ENCODE measurements around the gene DTX1. TPM values are rescaled to one million over a fixed set of nuclear protein-coding genes. Genes with fewer than 3 reads are reported as not detected.

Gene DTX1
- total RNA-seq, 4 donors from 2014 or later, result 0.49 to 1.1 (median 0.77) TPM

- DNase-seq, result no peak
- H3K9me3 ChIP-seq, result no peaks in the 10 kb centered on the region
- no peak for ATAC-seq
- no peaks in the 10 kb centered on the region for H3K36me3 ChIP-seq
- H3K27me3 ChIP-seq, result peaks cover 34 to 45% (median 37%) of the 10 kb centered on the region in 3 donors
- intact Hi-C loops (cut with DNase I; ENCODE audit: low total_unique reads) (no loop called here), in situ Hi-C loops (cut with MboI; ENCODE audit: low sequenced_read_pairs in 4 of 4) (no loop called here)
- no peak overlapping the region for H3K4me3 ChIP-seq
- H3K27ac ChIP-seq, result no peak overlapping the region
- no peak for TF ChIP-seq POLR2A (IDR thresholded peaks at IDR 0.05)
- TF ChIP-seq CTCF (IDR thresholded peaks at IDR 0.05 in 4 of 5, conservative IDR thresholded peaks at IDR 0.05 in 1 of 5), result no peak
- no peaks in the 10 kb centered on the region for H3K4me1 ChIP-seq
These were observed 743 bp upstream of the DTX1 start for GRCh38 chr12:113055594-113056380.

- H3K27me3 ChIP-seq, result peaks cover 37 to 45% (median 38%) of the 10 kb centered on the region in 3 donors
- H3K36me3 ChIP-seq, result no peaks in the 10 kb centered on the region
- no peak for ATAC-seq
- TF ChIP-seq POLR2A (IDR thresholded peaks at IDR 0.05) (no peak), CTCF (IDR thresholded peaks at IDR 0.05 in 4 of 5, conservative IDR thresholded peaks at IDR 0.05 in 1 of 5) (no peak)
- intact Hi-C loops (cut with DNase I; ENCODE audit: low total_unique reads) (no loop called here), in situ Hi-C loops (cut with MboI; ENCODE audit: low sequenced_read_pairs in 4 of 4) (no loop called here)
- no peaks in the 10 kb centered on the region for H3K4me1 ChIP-seq
- peak overlapping the region; percentile 39 to 46 (median 42) for H3K4me3 ChIP-seq
- peak overlapping the region in 2 of 4 donors; percentile 27 to 41 for H3K27ac ChIP-seq
- DNase-seq, result no peak
- H3K9me3 ChIP-seq, result no peaks in the 10 kb centered on the region
These were observed 224 bp upstream of the DTX1 start for GRCh38 chr12:113056381-113056630.

GRCh38 chr12:113057565-113058485 is 1.3 kb downstream of the DTX1 start:
- no peak for TF ChIP-seq CTCF (IDR thresholded peaks at IDR 0.05 in 4 of 5, conservative IDR thresholded peaks at IDR 0.05 in 1 of 5)
- TF ChIP-seq POLR2A (IDR thresholded peaks at IDR 0.05), result no peak
- peak overlapping the region; percentile 39 to 46 (median 42) for H3K4me3 ChIP-seq
- no peaks in the 10 kb centered on the region for H3K9me3 ChIP-seq
- no peaks in the 10 kb centered on the region for H3K4me1 ChIP-seq
- H3K27ac ChIP-seq, result peak overlapping the region in 1 of 4 donors; percentile 27
- peaks cover 38 to 50% (median 45%) of the 10 kb centered on the region in 3 donors for H3K27me3 ChIP-seq
- no peak for ATAC-seq
- DNase-seq, result no peak
- intact Hi-C loops (cut with DNase I; ENCODE audit: low total_unique reads) (no loop called here), in situ Hi-C loops (cut with MboI; ENCODE audit: low sequenced_read_pairs in 4 of 4) (no loop called here)
- H3K36me3 ChIP-seq, result no peaks in the 10 kb centered on the region

- H3K4me3 ChIP-seq, result no peak overlapping the region
- intact Hi-C loops (cut with DNase I; ENCODE audit: low total_unique reads) (no loop called here), in situ Hi-C loops (cut with MboI; ENCODE audit: low sequenced_read_pairs in 4 of 4) (no loop called here)
- H3K27me3 ChIP-seq, result peaks cover 38 to 50% (median 45%) of the 10 kb centered on the region in 3 donors
- no peaks in the 10 kb centered on the region for H3K9me3 ChIP-seq
- DNase-seq, result no peak
- no peak for TF ChIP-seq POLR2A (IDR thresholded peaks at IDR 0.05)
- TF ChIP-seq CTCF (IDR thresholded peaks at IDR 0.05 in 4 of 5, conservative IDR thresholded peaks at IDR 0.05 in 1 of 5), result no peak
- no peaks in the 10 kb centered on the region for H3K36me3 ChIP-seq
- H3K4me1 ChIP-seq, result no peaks in the 10 kb centered on the region
- no peak overlapping the region for H3K27ac ChIP-seq
- ATAC-seq, result no peak
These were observed 2.0 kb downstream of the DTX1 start for GRCh38 chr12:113058553-113058952.
